PC-9 (cell line): ENCODE measurements around the gene POLD1.

Experiments used
- CTCF ChIP-seq: fragments of 200-600 bp; sonication (generic); conservative IDR thresholded peaks from 2 replicates; pipeline ENCODE4 v1.6.1; 2017; ENCODE audit warnings: mixed run types, antibody characterized with exemption, mild to moderate bottlenecking, moderate library complexity
- EZH2 ChIP-seq: fragments of 200-600 bp; sonication (generic); IDR thresholded peaks from 2 replicates; pipeline ENCODE4 v1.8.0; 2017; ENCODE audit warnings: antibody characterized with exemption, low read depth

GRCh38 chr19:50393589-50393988 is 9.4 kb downstream of the POLD1 start:
- TF ChIP-seq CTCF, result no peak
- TF ChIP-seq EZH2, result no peak
